SKM-1 (cell line): ENCODE results near the gene STOM.

Experiments used
- DNase-seq: peaks from one replicate; lab custom pipeline; 2025; ENCODE audit not compliant: unreplicated experiment; lab: John Stamatoyannopoulos, UW

The STOM gene

GRCh38 chr9:121372239-121373010 lies 2.4 kb upstream of the STOM start:
- DNase-seq, result no peak

DNA sequence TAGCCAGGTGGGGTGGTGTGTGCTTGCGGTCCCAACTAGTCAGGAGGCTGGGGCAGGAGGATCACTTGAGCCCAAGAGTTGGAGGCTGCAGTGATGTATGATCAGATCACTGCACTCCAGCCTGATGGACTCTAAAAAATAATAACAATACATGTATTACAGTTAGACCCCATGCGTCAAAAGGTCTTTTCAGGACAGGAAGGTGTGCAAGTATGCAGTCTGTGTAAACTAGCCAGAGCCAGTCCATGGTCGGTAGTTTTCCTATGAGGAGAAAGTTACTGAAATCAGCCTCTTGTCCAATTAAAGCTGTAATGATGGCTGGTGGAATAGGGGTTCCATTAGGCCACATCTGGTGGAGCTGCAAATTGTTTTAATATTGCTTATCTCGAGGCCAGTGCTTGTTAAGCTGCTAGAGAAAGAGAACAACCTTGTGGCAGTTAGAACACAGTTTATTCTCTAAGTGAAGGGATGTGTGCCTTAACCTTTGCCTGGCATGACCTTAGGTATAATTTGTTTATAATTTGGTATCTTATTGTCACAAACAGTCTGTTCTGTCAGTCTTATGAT lies 1.5 kb upstream of the STOM start:
- no peak for DNase-seq

- DNase-seq, result no peak
Measured at GRCh38 chr9:121368745-121369144, 1.3 kb downstream of the STOM start.

- no peak for DNase-seq
Measured at GRCh38 chr9:121368138-121368522, 1.9 kb downstream of the STOM start.

DNA sequence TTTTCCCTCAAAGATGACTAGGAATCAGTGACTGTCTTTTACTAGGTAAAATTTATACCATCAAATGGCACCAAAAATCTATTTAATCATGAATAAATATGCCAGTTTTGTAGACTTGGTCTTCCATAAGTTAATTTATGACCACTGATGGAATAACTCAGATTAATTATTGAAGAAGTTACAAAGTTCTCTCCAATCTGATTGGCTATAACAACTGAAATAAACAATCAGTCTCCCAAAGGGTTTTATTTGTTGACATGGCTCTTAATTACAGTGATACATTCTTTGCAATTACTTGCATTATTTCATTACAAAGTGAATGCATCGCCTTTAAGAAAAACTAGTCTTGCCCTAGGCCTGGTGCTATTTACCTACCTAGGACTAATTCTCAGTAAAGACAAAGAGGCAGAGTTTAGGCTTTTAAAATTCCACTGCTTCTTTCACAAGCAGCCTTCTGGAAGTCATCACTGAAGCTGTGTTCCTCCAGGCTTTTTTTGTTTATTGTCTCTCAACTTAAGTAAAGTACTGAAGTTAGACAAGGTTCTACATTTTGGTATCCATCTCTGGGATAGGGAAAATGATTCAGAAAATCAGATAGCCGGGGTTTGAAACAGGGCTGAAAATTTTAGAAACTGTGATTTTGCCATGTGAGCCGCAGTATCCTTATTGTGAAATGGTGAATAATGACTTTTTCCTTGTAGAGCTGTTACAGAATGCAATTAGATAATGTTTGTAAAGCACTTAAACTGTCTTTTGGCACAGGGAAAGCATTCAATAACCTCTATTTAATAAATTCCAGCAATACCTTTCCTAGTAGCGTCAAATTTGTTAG lies 2.5 kb downstream of the STOM start:
- no peak for DNase-seq

- DNase-seq, result no peak
Measured at GRCh38 chr9:121366611-121367192, 3.3 kb downstream of the STOM start.

- no peak for DNase-seq
Measured at GRCh38 chr9:121365564-121365963, 4.5 kb downstream of the STOM start.

DNA sequence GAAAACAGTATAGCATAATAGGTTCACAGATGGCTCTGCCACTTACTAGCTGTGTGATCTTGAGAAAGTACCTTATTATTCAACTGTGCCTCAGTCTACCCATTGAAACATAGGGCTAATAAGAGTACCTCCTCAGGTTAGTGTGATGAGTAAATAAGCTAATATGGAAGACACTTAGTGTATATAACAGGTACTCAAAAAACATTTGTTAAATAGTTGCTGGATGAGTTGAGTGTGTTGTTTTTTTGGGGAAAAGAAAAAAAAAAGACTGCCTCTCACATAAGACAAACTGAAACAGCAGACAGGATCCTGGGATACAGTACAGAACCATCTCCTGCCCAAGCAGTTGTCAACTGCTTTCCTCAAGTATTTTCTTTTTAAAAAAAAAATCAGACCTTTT lies 5.2 kb downstream of the STOM start:
- DNase-seq, result no peak

DNA sequence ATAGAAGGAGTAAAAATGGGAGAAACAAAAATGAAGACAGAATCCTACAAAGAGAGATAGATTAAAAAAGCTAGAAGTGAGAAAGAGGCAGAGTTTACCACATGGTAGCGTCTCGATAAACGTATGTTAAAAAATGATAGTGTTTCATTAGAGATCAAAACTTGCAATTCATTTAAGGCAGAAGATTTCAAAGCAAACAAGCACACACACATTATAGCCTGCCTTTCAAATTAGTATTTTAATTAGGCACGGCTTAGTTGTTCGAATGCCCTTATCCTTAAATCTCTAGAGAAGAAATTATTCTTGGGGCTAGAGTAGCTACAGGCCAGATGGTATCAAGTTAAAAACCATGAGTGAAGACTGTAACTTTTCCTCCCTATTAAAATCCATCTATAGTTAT lies 6.0 kb downstream of the STOM start:
- no peak for DNase-seq

- DNase-seq, result no peak
Measured at GRCh38 chr9:121363622-121363961, 6.5 kb downstream of the STOM start.

DNA sequence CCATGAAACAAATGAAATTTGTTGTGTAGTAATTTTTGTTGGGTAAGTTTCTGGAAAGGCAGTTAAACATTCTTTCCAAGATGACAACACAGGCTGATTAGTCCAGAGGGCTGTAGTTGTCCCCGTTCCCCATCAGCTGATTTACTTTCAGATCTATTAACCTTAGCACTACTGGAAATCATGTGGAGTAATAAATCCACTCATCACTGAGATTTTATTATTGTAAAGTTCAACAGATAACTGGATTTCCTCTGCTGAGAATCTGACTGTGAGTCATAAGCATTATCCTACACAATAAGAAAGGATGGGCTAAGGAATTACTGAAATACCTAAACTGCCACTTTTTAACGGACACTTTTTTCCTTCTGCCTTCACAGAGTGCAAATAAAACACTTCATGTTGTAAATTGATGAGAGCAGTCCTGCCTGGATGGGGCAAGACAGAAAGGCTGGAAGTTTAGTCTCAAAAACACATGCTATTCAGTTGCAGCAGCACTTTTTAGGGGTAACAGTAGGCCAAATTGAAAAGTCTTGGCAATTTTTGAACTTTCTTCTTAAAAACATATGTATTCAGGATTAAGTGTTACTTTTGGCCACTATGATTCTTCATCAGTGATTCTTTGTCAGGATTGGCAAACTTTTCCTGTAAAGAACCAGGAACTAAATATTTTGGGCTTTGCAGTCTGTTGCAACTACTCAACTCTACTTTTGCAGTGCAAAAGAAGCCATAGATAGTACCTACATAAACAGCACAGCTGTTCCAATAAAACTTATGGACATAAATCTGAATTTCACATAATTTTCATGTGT lies 7.0 kb downstream of the STOM start:
- no peak for DNase-seq

DNA sequence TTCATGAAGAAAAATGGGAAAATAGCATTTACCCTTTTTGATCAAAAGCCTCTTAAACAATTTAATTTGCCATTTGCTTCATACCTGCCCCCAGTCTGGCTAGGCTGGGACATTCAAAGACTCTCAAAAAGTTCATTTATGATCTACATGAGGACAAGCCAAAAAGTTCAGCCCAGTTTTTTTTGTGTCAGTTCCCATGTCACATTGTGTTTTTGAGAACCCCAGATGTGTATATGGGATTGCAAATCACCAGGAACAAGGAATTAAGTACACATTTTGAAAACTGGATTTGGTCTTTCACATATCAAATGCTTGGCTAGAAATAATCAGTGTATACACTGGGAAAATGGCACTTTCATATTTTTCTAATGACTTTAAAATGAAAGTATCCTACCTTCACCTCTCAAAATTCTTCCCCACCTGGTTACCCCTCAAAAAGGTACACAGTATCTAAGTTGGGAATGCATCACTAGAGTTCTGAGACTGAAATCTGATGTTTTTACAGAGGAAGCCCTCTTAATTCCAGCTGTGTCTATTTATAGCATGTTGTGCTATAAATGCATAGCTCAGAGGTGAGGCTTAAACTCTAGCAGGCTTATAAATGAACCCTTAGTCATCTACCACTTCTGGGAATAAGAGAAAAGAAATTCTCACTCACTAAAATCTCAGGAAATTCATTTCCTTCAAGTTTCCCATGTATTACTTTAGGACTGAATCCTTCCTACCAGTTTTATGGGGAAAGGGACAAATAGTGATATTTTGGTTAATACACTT lies 9.3 kb downstream of the STOM start:
- DNase-seq, result no peak

GRCh38 chr9:121359351-121360294 lies 10.4 kb downstream of the STOM start:
- DNase-seq, result no peak

DNA sequence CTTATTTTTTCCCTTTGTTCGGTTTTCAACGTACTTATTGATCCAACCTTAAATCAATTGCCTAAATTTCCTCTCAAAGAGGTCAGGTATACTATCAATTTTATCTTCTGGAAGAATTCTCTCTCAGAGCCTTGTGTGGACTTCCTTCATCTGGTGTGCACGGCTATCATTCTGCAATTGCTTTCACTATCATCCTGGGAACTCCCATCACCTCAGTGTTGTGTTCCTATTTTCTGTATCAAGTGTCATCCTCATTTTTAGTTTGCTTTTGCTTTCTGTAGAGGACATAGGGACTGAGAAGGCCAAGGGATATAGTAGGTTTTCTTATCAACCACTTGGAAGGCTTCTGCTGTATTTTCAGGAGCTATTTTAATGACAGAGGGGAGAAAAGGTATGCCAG lies 11.3 kb downstream of the STOM start:
- DNase-seq, result no peak

GRCh38 chr9:121357011-121357410 lies 13.0 kb downstream of the STOM start:
- no peak for DNase-seq

GRCh38 chr9:121354762-121355161 lies 15.3 kb downstream of the STOM start:
- no peak for DNase-seq

DNA sequence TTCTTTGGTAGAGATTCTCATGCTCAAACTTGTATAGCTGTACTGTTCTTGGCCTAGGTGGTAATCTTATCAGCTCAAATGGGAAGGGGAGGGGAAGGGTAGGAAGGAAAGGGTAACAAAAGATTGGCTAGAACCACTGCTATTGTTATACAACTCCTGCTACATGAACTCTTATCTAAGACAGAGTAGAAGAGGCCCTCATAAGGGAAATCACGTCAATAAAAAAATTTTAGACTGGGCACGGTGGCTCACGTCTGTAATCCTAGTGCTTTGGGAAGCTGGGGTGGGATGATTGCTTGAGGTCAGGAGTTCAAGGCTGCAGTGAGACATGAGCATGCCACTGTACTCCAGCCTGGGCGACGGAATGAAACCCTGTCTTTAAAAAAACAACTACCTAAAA lies 15.9 kb downstream of the STOM start:
- DNase-seq, result no peak

DNA sequence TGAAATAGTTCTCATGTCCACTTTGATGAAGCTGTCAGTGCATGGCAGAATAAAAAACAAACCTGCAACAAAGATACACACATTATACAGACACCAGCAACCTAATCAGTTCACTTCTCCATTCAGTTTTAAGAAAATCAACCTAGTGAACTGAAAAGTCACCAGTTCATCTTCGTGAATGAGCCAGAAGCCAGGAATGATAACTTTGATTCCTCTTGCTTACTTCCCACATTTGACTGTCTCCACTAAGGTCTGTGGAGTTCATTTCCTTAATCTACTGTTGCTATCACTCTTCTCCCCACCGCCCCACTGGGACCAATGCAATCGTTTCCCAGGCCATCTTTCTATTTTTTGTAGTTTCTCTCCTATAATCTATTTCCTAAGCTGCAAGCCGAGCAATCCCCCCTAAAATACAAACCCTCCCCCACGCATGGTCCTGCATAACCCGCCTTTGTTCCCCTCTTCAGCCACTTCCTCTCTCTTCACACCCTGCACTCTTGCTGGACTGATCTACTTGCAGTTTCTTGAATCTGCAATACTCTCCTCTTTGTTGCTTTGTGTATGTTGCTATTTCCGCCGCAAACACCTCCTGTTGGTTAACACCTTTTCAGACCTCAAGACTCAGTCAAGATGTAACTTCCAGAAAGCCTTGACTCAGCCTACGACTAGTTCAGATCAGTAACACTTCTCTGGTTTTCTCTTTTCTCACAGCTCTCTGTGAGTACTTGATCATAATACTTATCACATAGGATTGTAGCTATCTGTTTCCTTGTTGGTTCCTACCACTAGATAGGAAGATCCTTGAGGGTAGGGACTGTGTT lies 16.6 kb downstream of the STOM start:
- DNase-seq, result peak; percentile 39
